Peyer's patch (tissue), 4 donors: ENCODE measurements around the gene PCDH12. TPM values are rescaled to one million over a fixed set of nuclear protein-coding genes. Genes with fewer than 3 reads are reported as not detected.

Experiments
- DNase-seq, 3 donors: peaks; one replicate each; pipeline ENCODE4 v3.0.0-alpha.2; 2017 to 2019
- H3K27ac ChIP-seq, 4 donors: fragments of 200-600 bp; sonication (generic); one replicate each; pipeline ENCODE4 v1.5.1; 2016 to 2019
- H3K27me3 ChIP-seq, 2 donors: fragments of 200-600 bp; sonication (generic); one replicate each; pipeline ENCODE4 v1.5.1; 2019
- H3K36me3 ChIP-seq, 3 donors: fragments of 200-600 bp; sonication (generic); one replicate each; pipeline ENCODE4 v1.5.1; 2016 to 2019
- H3K4me1 ChIP-seq, 4 donors: fragments of 200-600 bp; sonication (generic); one replicate each; pipeline ENCODE4 v1.5.1; 2016 to 2019
- H3K4me3 ChIP-seq, 4 donors: fragments of 200-600 bp; sonication (generic); 1 replicate in 3 of 4; 2 replicates in 1 of 4; pipeline ENCODE4 v1.5.1; 2016 to 2019; ENCODE audit warnings: mild to moderate bottlenecking in 1 of 4
- H3K9me3 ChIP-seq, 4 donors: fragments of 200-600 bp; sonication (generic); one replicate each; pipeline ENCODE4 v1.5.1; 2016 to 2019; ENCODE audit warnings: mild to moderate bottlenecking in 1 of 4
- POLR2A ChIP-seq, 2 donors: fragments of 450-650 bp; IDR thresholded peaks; one replicate each; pipeline ENCODE4 v1.5.1; 2017; ENCODE audit warnings: antibody characterized with exemption in 2 of 2, mild to moderate bottlenecking in 2 of 2, moderate library complexity in 2 of 2
- total RNA-seq, 4 donors: library from RNA; depleted of rRNA; stranded (reverse); fragments of >200 nt; gene quantifications; one replicate each; pipeline ENCODE4 v1.1.0, GENCODE V29; 2016
- TF ChIP-seq, protein P1 (sequence below), 6 experiments: fragments of 450-650 bp in 4 of 6; fragments of 200-600 bp in 2 of 6; sonication (generic) in 1 of 6; IDR thresholded peaks; one replicate each; pipeline ENCODE4 v1.5.1; 2017 to 2019; ENCODE audit warnings: antibody characterized with exemption in 6 of 6, mild to moderate bottlenecking in 3 of 6, moderate library complexity in 1 of 6

Gene PCDH12
- total RNA-seq, 4 donors from 2014 or later: 0.53 to 1.7 (median 1.1) TPM

DNA sequence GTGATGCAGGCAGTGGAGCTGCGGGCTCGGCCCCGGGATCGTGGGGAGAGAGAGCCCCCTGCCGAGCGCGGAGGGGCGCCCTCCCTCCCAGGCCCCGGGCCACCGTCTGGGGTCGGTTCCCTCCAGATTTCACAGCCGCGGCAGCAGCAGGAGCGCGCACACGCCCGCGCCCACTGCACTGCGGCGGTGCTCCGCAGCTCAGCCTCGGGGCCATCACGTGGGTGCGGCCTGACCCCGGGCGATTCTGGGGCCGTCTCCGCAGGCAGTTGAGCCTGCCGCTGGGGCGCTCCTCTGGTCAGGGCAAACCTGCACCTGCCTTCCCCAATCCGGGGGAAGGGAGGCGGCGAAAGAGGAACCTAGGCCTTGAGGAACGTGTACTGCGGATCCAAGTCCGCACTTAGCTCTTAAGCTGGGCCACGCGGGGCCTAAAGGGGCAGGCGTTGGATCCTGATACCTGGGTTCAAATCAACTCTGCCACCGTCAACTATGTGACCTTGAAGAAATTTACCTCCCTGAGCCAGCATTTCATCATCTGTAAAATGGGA, 43.7 kb downstream of the PCDH12 start:
- H3K9me3 ChIP-seq: no peaks in the 10 kb centered on the region
- H3K27me3 ChIP-seq: no peaks in the 10 kb centered on the region
- H3K27ac ChIP-seq: peak overlapping the region in 1 of 4 donors; percentile 38
- peak overlapping the region; percentile 40 to 55 (median 46) for H3K4me3 ChIP-seq
- H3K36me3 ChIP-seq: no peaks in the 10 kb centered on the region
- TF ChIP-seq POLR2A (IDR thresholded peaks at IDR 0.05): no peak
- TF ChIP-seq, protein P1, sequence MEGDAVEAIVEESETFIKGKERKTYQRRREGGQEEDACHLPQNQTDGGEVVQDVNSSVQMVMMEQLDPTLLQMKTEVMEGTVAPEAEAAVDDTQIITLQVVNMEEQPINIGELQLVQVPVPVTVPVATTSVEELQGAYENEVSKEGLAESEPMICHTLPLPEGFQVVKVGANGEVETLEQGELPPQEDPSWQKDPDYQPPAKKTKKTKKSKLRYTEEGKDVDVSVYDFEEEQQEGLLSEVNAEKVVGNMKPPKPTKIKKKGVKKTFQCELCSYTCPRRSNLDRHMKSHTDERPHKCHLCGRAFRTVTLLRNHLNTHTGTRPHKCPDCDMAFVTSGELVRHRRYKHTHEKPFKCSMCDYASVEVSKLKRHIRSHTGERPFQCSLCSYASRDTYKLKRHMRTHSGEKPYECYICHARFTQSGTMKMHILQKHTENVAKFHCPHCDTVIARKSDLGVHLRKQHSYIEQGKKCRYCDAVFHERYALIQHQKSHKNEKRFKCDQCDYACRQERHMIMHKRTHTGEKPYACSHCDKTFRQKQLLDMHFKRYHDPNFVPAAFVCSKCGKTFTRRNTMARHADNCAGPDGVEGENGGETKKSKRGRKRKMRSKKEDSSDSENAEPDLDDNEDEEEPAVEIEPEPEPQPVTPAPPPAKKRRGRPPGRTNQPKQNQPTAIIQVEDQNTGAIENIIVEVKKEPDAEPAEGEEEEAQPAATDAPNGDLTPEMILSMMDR (IDR thresholded peaks at IDR 0.05): peak in 3 of 6 experiments; percentile 15 to 37 (median 25)
- DNase-seq: peak; percentile 62 to 81 (median 62)
- H3K4me1 ChIP-seq: peaks cover 0 to 13% (median 0%) of the 10 kb centered on the region in 4 donors

DNA sequence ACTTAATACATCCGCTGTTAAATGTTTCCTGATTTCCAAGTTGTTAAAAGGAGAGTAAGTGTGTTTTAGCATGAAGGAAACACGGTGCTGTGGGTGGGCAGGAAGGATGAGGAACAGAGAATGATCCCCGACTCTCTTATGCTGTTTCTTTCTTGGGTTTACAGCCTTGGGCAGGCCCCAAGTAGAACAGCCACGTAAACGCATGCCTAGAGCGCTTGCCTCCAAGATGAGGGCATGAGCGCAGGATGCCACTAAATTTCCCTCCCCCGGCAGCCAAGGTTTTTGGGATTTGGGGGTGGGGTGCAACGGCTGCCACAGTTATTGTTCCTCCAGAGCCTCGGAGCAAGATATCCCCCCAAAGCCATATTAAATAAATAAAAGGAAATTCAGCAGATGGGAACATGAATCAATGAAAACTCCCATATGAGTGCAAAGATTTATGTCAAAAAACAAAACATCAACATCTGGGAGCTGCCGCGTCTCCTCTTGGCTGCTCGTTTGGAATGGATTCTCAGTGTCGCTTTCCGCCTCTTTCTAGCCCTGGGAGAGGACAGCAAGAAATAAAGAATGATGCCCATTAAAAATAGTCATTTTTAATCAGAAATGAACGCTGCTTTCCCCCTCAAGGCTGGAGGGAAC, 44.3 kb downstream of the PCDH12 start:
- no peak for TF ChIP-seq POLR2A (IDR thresholded peaks at IDR 0.05)
- TF ChIP-seq, protein P1 (IDR thresholded peaks at IDR 0.05): peak in 1 of 6 experiments; percentile 9
- no peaks in the 10 kb centered on the region for H3K27me3 ChIP-seq
- peaks cover 0 to 13% (median 0%) of the 10 kb centered on the region in 4 donors for H3K4me1 ChIP-seq
- no peaks in the 10 kb centered on the region for H3K9me3 ChIP-seq
- no peaks in the 10 kb centered on the region for H3K36me3 ChIP-seq
- peak overlapping the region in 1 of 4 donors; percentile 38 for H3K27ac ChIP-seq
- no peak for DNase-seq
- H3K4me3 ChIP-seq: peak overlapping the region; percentile 40 to 55 (median 46)

DNA sequence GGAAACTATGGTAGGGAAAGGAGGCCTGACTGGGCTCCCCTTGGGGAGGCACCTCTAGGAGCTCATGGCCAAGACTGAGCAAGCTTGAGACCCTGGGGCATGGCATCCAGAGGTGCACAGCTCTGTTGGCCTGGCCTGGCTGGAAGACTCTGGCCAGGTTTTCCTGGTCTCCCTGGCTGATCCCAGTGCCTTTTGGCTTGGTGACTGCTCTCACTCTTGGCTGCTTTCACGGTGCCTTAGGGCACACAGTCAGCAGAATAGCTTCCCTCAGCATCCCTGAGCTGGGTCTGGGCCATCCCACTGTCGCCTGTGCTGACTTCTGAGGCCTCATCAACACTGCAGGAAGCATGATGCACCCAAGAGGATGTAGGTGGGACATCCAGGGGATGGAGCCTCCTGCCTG, 47.7 kb downstream of the PCDH12 start:
- TF ChIP-seq, protein P1 (IDR thresholded peaks at IDR 0.05): no peak
- no peak for TF ChIP-seq POLR2A (IDR thresholded peaks at IDR 0.05)
- H3K4me3 ChIP-seq: no peak overlapping the region
- H3K9me3 ChIP-seq: no peaks in the 10 kb centered on the region
- H3K27me3 ChIP-seq: no peaks in the 10 kb centered on the region
- DNase-seq: no peak
- peaks cover 0 to 13% (median 0%) of the 10 kb centered on the region in 4 donors for H3K4me1 ChIP-seq
- H3K27ac ChIP-seq: no peak overlapping the region
- no peaks in the 10 kb centered on the region for H3K36me3 ChIP-seq

DNA sequence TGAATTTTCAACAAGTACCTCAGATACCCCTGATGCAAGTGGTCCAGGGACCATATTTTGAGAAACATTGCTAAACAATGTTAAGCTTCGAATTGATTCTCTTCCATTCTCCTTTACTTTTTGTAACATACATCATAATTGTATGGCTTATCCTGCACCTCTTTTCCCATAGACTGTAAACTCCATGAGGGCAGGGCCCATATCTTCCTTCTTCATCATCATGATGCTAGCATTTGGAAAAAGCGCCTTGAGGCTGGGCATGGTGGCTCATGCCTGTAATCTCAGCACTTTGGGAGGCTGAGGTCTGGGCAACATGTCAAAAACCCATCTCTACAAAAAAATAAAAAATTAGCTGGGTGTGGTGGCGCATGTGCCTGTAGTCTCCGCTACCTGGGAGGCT, 48.8 kb downstream of the PCDH12 start:
- no peaks in the 10 kb centered on the region for H3K27me3 ChIP-seq
- TF ChIP-seq, protein P1 (IDR thresholded peaks at IDR 0.05): no peak
- TF ChIP-seq POLR2A (IDR thresholded peaks at IDR 0.05): no peak
- peaks cover 0 to 10% (median 0%) of the 10 kb centered on the region in 4 donors for H3K4me1 ChIP-seq
- DNase-seq: no peak
- H3K9me3 ChIP-seq: no peaks in the 10 kb centered on the region
- H3K27ac ChIP-seq: no peak overlapping the region
- no peaks in the 10 kb centered on the region for H3K36me3 ChIP-seq
- no peak overlapping the region for H3K4me3 ChIP-seq

DNA sequence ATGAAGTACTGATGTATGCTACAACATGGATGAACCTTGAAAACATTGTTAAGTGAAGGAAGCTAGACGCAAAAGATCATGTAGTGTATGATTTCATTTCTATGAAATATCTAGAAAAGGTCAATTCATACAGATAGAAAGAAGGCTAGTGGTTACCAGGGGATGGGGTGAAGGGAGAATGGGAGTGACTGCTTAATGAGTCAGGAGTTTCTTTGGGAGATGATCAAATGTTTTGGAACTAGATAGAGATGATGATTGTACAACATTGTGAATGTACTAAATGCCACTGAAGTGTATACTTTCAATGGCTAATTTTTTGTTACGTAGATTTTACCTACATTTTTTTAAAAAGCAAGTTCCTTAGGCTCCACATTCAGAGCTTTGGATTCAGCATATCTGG, 49.2 kb downstream of the PCDH12 start:
- no peak for DNase-seq
- H3K27me3 ChIP-seq: no peaks in the 10 kb centered on the region
- H3K36me3 ChIP-seq: no peaks in the 10 kb centered on the region
- H3K4me3 ChIP-seq: no peak overlapping the region
- no peaks in the 10 kb centered on the region for H3K9me3 ChIP-seq
- peaks cover 0 to 6% (median 0%) of the 10 kb centered on the region in 4 donors for H3K4me1 ChIP-seq
- TF ChIP-seq POLR2A (IDR thresholded peaks at IDR 0.05): no peak
- TF ChIP-seq, protein P1 (IDR thresholded peaks at IDR 0.05): no peak
- H3K27ac ChIP-seq: no peak overlapping the region
